HL-60 (cell line): ENCODE data around the gene PLAAT3.

Source experiments
- POLR2AphosphoS5 ChIP-seq: IDR thresholded peaks from 2 replicates; pipeline ENCODE4 v1.6.1; 2012; ENCODE audit warnings: low read depth
- SPI1 ChIP-seq: IDR thresholded peaks from 2 replicates; pipeline ENCODE4 v1.6.1; 2012; ENCODE audit warnings: low read depth, mild to moderate bottlenecking, borderline replicate concordance
- TF ChIP-seq, protein P1 (sequence below): IDR thresholded peaks from one replicate; pipeline ENCODE4 v1.5.1; 2011; ENCODE audit warnings: low read length, control low read depth, inconsistent platforms; ENCODE audit not compliant: insufficient read depth

DNA sequence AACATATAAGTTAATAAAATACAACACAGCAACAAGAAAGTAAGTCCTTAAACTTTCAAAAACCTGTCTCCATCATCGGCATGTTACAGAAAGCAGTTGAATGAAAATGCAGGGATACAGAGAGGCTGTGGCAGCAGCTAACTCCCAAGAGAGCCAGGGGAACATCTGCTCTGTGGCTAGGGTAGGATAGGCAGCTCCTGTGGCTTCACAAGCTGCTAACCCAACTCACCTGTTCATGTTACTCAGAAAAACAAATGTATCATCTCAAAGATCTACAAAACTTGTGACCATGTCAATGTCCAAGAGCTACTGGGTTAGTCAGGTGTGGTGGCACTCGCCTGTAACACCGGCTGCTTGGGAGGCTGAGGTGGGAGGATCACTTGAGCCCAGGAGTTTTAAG lies 15.2 kb upstream of the PLAAT3 start:
- TF ChIP-seq, protein P1, sequence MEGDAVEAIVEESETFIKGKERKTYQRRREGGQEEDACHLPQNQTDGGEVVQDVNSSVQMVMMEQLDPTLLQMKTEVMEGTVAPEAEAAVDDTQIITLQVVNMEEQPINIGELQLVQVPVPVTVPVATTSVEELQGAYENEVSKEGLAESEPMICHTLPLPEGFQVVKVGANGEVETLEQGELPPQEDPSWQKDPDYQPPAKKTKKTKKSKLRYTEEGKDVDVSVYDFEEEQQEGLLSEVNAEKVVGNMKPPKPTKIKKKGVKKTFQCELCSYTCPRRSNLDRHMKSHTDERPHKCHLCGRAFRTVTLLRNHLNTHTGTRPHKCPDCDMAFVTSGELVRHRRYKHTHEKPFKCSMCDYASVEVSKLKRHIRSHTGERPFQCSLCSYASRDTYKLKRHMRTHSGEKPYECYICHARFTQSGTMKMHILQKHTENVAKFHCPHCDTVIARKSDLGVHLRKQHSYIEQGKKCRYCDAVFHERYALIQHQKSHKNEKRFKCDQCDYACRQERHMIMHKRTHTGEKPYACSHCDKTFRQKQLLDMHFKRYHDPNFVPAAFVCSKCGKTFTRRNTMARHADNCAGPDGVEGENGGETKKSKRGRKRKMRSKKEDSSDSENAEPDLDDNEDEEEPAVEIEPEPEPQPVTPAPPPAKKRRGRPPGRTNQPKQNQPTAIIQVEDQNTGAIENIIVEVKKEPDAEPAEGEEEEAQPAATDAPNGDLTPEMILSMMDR, result no peak
- TF ChIP-seq POLR2AphosphoS5 (no peak), SPI1 (no peak)
